A673 (cell line): Measurements from ENCODE around the gene FNDC7.

Source experiments
- CTCF ChIP-seq: fragments of 300-800, 200-600 bp; sonication (generic); conservative IDR thresholded peaks from 2 replicates; pipeline ENCODE4 v1.5.1; 2017; ENCODE audit warnings: low read depth, mild to moderate bottlenecking, antibody characterized with exemption, low read length, moderate library complexity, mixed read lengths
- EZH2 ChIP-seq: fragments of 200-600 bp; sonication (generic); IDR thresholded peaks from 2 replicates; pipeline ENCODE4 v1.6.1; 2017; ENCODE audit warnings: borderline replicate concordance, low read depth, mild to moderate bottlenecking, mixed read lengths, antibody characterized with exemption, low read length; ENCODE audit not compliant: poor library complexity, severe bottlenecking

GRCh38 chr1:108742253-108742652 is 29.5 kb downstream of the FNDC7 start:
- TF ChIP-seq CTCF = no peak
- no peak for TF ChIP-seq EZH2
